Fibroblast of lung (primary cell): ENCODE data around the gene COL26A1. TPM values are rescaled to one million over a fixed set of nuclear protein-coding genes. Genes with fewer than 3 reads are reported as not detected.

Experiments used
- DNase-seq, 2 donors: peaks; one replicate each; pipeline versions ENCODE4 v3.0.0 to v3.0.0-alpha.2; 2010; ENCODE audit warnings: low read depth in 2 of 2
- H2AFZ ChIP-seq: 2 replicates; pipeline ENCODE4 v1.5.1; 2012; ENCODE audit warnings: low read length, control low read depth, inconsistent platforms
- H3K27ac ChIP-seq: 2 replicates; pipeline ENCODE4 v1.5.1; 2011; ENCODE audit warnings: low read length, control low read depth; ENCODE audit not compliant: insufficient read depth
- H3K27me3 ChIP-seq: 2 replicates; pipeline ENCODE4 v1.5.1; 2011; ENCODE audit warnings: mild to moderate bottlenecking, low read length; ENCODE audit not compliant: control insufficient read depth, insufficient read depth
- H3K36me3 ChIP-seq: 2 replicates; pipeline ENCODE4 v1.5.1; 2011; ENCODE audit warnings: low read length; ENCODE audit not compliant: control insufficient read depth, insufficient read depth
- H3K4me1 ChIP-seq: 2 replicates; pipeline ENCODE4 v1.5.1; 2011; ENCODE audit warnings: low read length; ENCODE audit not compliant: control insufficient read depth, insufficient read depth; ENCODE audit errors: extremely low read depth
- H3K4me2 ChIP-seq: 2 replicates; pipeline ENCODE4 v1.5.1; 2011; ENCODE audit warnings: low read length, control low read depth; ENCODE audit not compliant: insufficient read depth; ENCODE audit errors: extremely low read depth
- H3K4me3 ChIP-seq, 4 experiments: fragments of 200-600 bp in 1 of 4; sonication (generic) in 1 of 4; replicated peaks in 1 of 4; 2 replicates each; pipeline ENCODE4 v1.5.1; 2011 to 2016; ENCODE audit warnings: low read length in 4 of 4, low read depth in 3 of 4, mild to moderate bottlenecking in 3 of 4, control low read depth in 2 of 4, inconsistent platforms in 1 of 4, mixed read lengths in 1 of 4; ENCODE audit not compliant: insufficient read depth in 1 of 4; ENCODE audit errors: control extremely low read depth in 1 of 4
- H3K79me2 ChIP-seq: 2 replicates; pipeline ENCODE4 v1.5.1; 2012; ENCODE audit warnings: mild to moderate bottlenecking, low read length, inconsistent platforms; ENCODE audit not compliant: control insufficient read depth, insufficient read depth
- H3K9ac ChIP-seq: 2 replicates; pipeline ENCODE4 v1.5.1; 2011; ENCODE audit warnings: mild to moderate bottlenecking, low read length, control low read depth; ENCODE audit not compliant: insufficient read depth
- H3K9me3 ChIP-seq: 2 replicates; pipeline ENCODE4 v1.5.1; 2012; ENCODE audit warnings: low read depth, low read length; ENCODE audit not compliant: control insufficient read depth, insufficient read depth
- H4K20me1 ChIP-seq: 2 replicates; pipeline ENCODE4 v1.5.1; 2011; ENCODE audit warnings: low read length; ENCODE audit not compliant: control insufficient read depth, insufficient read depth; ENCODE audit errors: extremely low read depth
- CTCF ChIP-seq, 2 donors: IDR thresholded peaks in 1 of 2; conservative IDR thresholded peaks in 1 of 2; 1 replicate in 1 of 2; 2 replicates in 1 of 2; pipeline ENCODE4 v1.5.1; 2011 to 2012; ENCODE audit warnings: low read length in 2 of 2, control low read depth in 1 of 2, inconsistent platforms in 1 of 2, low read depth in 1 of 2, mild to moderate bottlenecking in 1 of 2
- EZH2 ChIP-seq: IDR thresholded peaks from 2 replicates; pipeline ENCODE4 v1.5.1; 2012; ENCODE audit warnings: low read length, control low read depth, mild to moderate bottlenecking; ENCODE audit errors: missing control alignments
- polyA plus RNA-seq, 2 donors: library from polyadenylated mRNA; depleted of rRNA in 1 of 2; stranded (reverse) in 1 of 2; unstranded in 1 of 2; fragments of >200 nt; gene quantifications; 2 replicates each; pipeline ENCODE4 v1.2.1, GENCODE V29; 2011 to 2012; ENCODE audit warnings: missing spikeins in 1 of 2
- total RNA-seq: library from RNA; depleted of rRNA; stranded (reverse); fragments of >200 nt; gene quantifications from 2 replicates; pipeline ENCODE4 v1.2.1, GENCODE V29; 2014

The COL26A1 gene
- total and polyA plus RNA-seq, 2 donors (not counting 1 experiment from before 2014, with no cell fraction given), result 0.06 TPM; not detected in 1

GRCh38 chr7:101321491-101322401, 40.9 kb upstream of the COL26A1 start, which contains the start of gene IFT22:
TSS of gene IFT22 (minus strand) at chr7:101321812. CDS start at chr7:101321709, 103 bp downstream.
- H3K9ac ChIP-seq, result peak within 1 kb of the TSS; percentile 67

GRCh38 chr7:101328159-101328558, 34.5 kb upstream of the COL26A1 start:
- no peaks in the 10 kb centered on the region for H3K36me3 ChIP-seq
- no peak overlapping the region for H3K4me3 ChIP-seq
- no peaks in the 10 kb centered on the region for H3K79me2 ChIP-seq
- no peak overlapping the region for H3K27ac ChIP-seq
- H3K4me1 ChIP-seq, result no peaks in the 10 kb centered on the region
- no peak for DNase-seq
- H3K9ac ChIP-seq, result no peak overlapping the region
- no peak for TF ChIP-seq CTCF (conservative IDR thresholded peaks at IDR 0.05 in 1 of 2, IDR thresholded peaks at IDR 0.05 in 1 of 2; ENCODE audit: low read depth in 1 of 2, low read length in 2 of 2)
- H3K27me3 ChIP-seq, result no peaks in the 10 kb centered on the region
- H4K20me1 ChIP-seq, result no peaks in the 10 kb centered on the region
- no peaks in the 10 kb centered on the region for H3K9me3 ChIP-seq
- no peak overlapping the region for H2AFZ ChIP-seq
- no peak overlapping the region for H3K4me2 ChIP-seq

More at GRCh38 chr7:101321491-101322401, 40.9 kb upstream of the COL26A1 start, which contains the start of gene IFT22:
- no peaks in the 10 kb centered on the region for H3K36me3 ChIP-seq
- no peaks in the 10 kb centered on the region for H3K9me3 ChIP-seq
- no peaks in the 10 kb centered on the region for H3K27me3 ChIP-seq
- H2AFZ ChIP-seq, result peak within 1 kb of the TSS; percentile 98
- H3K79me2 ChIP-seq, result no peaks in the 10 kb centered on the region
- H4K20me1 ChIP-seq, result no peaks in the 10 kb centered on the region
- peak within 1 kb of the TSS; percentile 42 for H3K27ac ChIP-seq
- no peaks in the 10 kb centered on the region for H3K4me1 ChIP-seq
- DNase-seq, result peak; percentile 86 to 89
- H3K4me2 ChIP-seq, result peak within 1 kb of the TSS; percentile 77
- peak within 1 kb of the TSS; percentile 72 to 92 (median 81) for H3K4me3 ChIP-seq
- TF ChIP-seq EZH2, result no peak
- peak; percentile 37 to 56 for TF ChIP-seq CTCF (conservative IDR thresholded peaks at IDR 0.05 in 1 of 2, IDR thresholded peaks at IDR 0.05 in 1 of 2; ENCODE audit: low read depth in 1 of 2, low read length in 2 of 2)

GRCh38 chr7:101330011-101330484, 32.6 kb upstream of the COL26A1 start:
- no peak overlapping the region for H3K27ac ChIP-seq
- H3K9me3 ChIP-seq, result no peaks in the 10 kb centered on the region
- H4K20me1 ChIP-seq, result no peaks in the 10 kb centered on the region
- no peaks in the 10 kb centered on the region for H3K4me1 ChIP-seq
- H3K4me2 ChIP-seq, result no peak overlapping the region
- no peaks in the 10 kb centered on the region for H3K36me3 ChIP-seq
- no peaks in the 10 kb centered on the region for H3K27me3 ChIP-seq
- DNase-seq, result no peak
- no peak overlapping the region for H3K9ac ChIP-seq
- no peak overlapping the region for H2AFZ ChIP-seq
- H3K79me2 ChIP-seq, result no peaks in the 10 kb centered on the region
- TF ChIP-seq CTCF (conservative IDR thresholded peaks at IDR 0.05 in 1 of 2, IDR thresholded peaks at IDR 0.05 in 1 of 2; ENCODE audit: low read depth in 1 of 2, low read length in 2 of 2) (no peak), EZH2 (no peak)
- H3K4me3 ChIP-seq, result no peak overlapping the region
